ENCODE measurements around the gene PEX14.

The PEX14 gene

GRCh38 chr1:10663678-10664035 lies 188.9 kb downstream of the PEX14 start:
- Histone ChIP-seq H3K4me3 (ENCODE audit: low read depth in 1 of 2, low read length in 1 of 2) (no peak overlapping the region), H3K27me3 (no peaks in the 10 kb centered on the region), H3K4me1 (ENCODE audit: control insufficient read depth in 1 of 2, insufficient read depth in 1 of 2, low read depth in 1 of 2, low read length in 1 of 2) (no peaks in the 10 kb centered on the region), H3K36me3 (peaks cover 43% of the 10 kb centered on the region), H3K27ac (no peak overlapping the region), H3K9me3 (no peaks in the 10 kb centered on the region)
- TF ChIP-seq, protein P1, sequence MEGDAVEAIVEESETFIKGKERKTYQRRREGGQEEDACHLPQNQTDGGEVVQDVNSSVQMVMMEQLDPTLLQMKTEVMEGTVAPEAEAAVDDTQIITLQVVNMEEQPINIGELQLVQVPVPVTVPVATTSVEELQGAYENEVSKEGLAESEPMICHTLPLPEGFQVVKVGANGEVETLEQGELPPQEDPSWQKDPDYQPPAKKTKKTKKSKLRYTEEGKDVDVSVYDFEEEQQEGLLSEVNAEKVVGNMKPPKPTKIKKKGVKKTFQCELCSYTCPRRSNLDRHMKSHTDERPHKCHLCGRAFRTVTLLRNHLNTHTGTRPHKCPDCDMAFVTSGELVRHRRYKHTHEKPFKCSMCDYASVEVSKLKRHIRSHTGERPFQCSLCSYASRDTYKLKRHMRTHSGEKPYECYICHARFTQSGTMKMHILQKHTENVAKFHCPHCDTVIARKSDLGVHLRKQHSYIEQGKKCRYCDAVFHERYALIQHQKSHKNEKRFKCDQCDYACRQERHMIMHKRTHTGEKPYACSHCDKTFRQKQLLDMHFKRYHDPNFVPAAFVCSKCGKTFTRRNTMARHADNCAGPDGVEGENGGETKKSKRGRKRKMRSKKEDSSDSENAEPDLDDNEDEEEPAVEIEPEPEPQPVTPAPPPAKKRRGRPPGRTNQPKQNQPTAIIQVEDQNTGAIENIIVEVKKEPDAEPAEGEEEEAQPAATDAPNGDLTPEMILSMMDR (IDR thresholded peaks at IDR 0.05): no peak

- H3K27me3 ChIP-seq: no peaks in the 10 kb centered on the region
- H3K4me1 ChIP-seq (ENCODE audit: control insufficient read depth in 1 of 2, insufficient read depth in 1 of 2, low read depth in 1 of 2, low read length in 1 of 2): no peaks in the 10 kb centered on the region
- H3K4me3 ChIP-seq (ENCODE audit: low read depth in 1 of 2, low read length in 1 of 2): no peak overlapping the region
- no peak overlapping the region for H3K27ac ChIP-seq
- peaks cover 37% of the 10 kb centered on the region for H3K36me3 ChIP-seq
- TF ChIP-seq, protein P1 (IDR thresholded peaks at IDR 0.05): no peak
- H3K9me3 ChIP-seq: no peaks in the 10 kb centered on the region
Measured at GRCh38 chr1:10664251-10664650, 189.5 kb downstream of the PEX14 start.

GRCh38 chr1:10665226-10665625 lies 190.5 kb downstream of the PEX14 start:
- no peaks in the 10 kb centered on the region for H3K4me1 ChIP-seq (ENCODE audit: control insufficient read depth in 1 of 2, insufficient read depth in 1 of 2, low read depth in 1 of 2, low read length in 1 of 2)
- TF ChIP-seq, protein P1 (IDR thresholded peaks at IDR 0.05): no peak
- no peak overlapping the region for H3K27ac ChIP-seq
- H3K36me3 ChIP-seq: peaks cover 27% of the 10 kb centered on the region
- H3K9me3 ChIP-seq: no peaks in the 10 kb centered on the region
- no peaks in the 10 kb centered on the region for H3K27me3 ChIP-seq
- H3K4me3 ChIP-seq (ENCODE audit: low read depth in 1 of 2, low read length in 1 of 2): no peak overlapping the region

- TF ChIP-seq, protein P1 (IDR thresholded peaks at IDR 0.05): no peak
- peaks cover 25% of the 10 kb centered on the region for H3K36me3 ChIP-seq
- no peak overlapping the region for H3K4me3 ChIP-seq (ENCODE audit: low read depth in 1 of 2, low read length in 1 of 2)
Measured at GRCh38 chr1:10665930-10666850, 191.4 kb downstream of the PEX14 start.

GRCh38 chr1:10667861-10668761 lies 193.4 kb downstream of the PEX14 start:
- H3K36me3 ChIP-seq: peaks cover 24% of the 10 kb centered on the region
- TF ChIP-seq, protein P1 (IDR thresholded peaks at IDR 0.05): no peak
- peaks cover 14% of the 10 kb centered on the region for H3K27me3 ChIP-seq
- H3K27ac ChIP-seq: no peak overlapping the region
- no peaks in the 10 kb centered on the region for H3K9me3 ChIP-seq
- no peak overlapping the region for H3K4me3 ChIP-seq (ENCODE audit: low read depth in 1 of 2, low read length in 1 of 2)
- H3K4me1 ChIP-seq (ENCODE audit: control insufficient read depth in 1 of 2, insufficient read depth in 1 of 2, low read depth in 1 of 2, low read length in 1 of 2): peaks cover 5% of the 10 kb centered on the region in 2 experiments

More at GRCh38 chr1:10665930-10666850, 191.4 kb downstream of the PEX14 start:
- no peaks in the 10 kb centered on the region for H3K9me3 ChIP-seq
- H3K4me1 ChIP-seq (ENCODE audit: control insufficient read depth in 1 of 2, insufficient read depth in 1 of 2, low read depth in 1 of 2, low read length in 1 of 2): peaks cover 5% of the 10 kb centered on the region in 2 experiments
- H3K27me3 ChIP-seq: peaks cover 6% of the 10 kb centered on the region
- H3K27ac ChIP-seq: no peak overlapping the region
